Measurements from ENCODE around the gene TGM3. TPM values are rescaled to one million over a fixed set of nuclear protein-coding genes. Genes with fewer than 3 reads are reported as not detected.

The TGM3 gene
- total and polyA plus RNA-seq, 4 experiments from 2014 or later = not detected

GRCh38 chr20:2331106-2331505, 35.3 kb downstream of the TGM3 start:
- H3K27ac Mint-ChIP-seq = no peak overlapping the region
- H3K36me3 Mint-ChIP-seq = no peaks in the 10 kb centered on the region
- Histone ChIP-seq H3K27me3 (ENCODE audit: insufficient read depth, low read length) (no peaks in the 10 kb centered on the region), H3K36me3 (ENCODE audit: insufficient read depth, low read length) (no peaks in the 10 kb centered on the region), H3K9me3 (ENCODE audit: control insufficient read depth in 1 of 2, low read length in 2 of 2) (no peaks in the 10 kb centered on the region), H3K27ac (ENCODE audit: low read depth, low read length) (no peak overlapping the region), H3K4me3 (ENCODE audit: low read length in 2 of 2) (no peak overlapping the region), H3K4me1 (ENCODE audit: insufficient read depth, low read length) (no peaks in the 10 kb centered on the region)
- H3K27me3 Mint-ChIP-seq = peaks cover 10 to 11% of the 10 kb centered on the region in 2 donors
- POLR2A ChIA-PET (ENCODE audit: partially characterized antibody) = interaction anchor here (0.6 kb wide), 1 partner anchor 1210 kb away, joined by 3 read pairs; no protein-coding TSS in a partner anchor
- CTCF ChIA-PET (ENCODE audit: partially characterized antibody) = no interaction called here
- intact Hi-C loops (cut with micrococcal nuclease) = no loop called here
- no peak overlapping the region for H3K4me3 Mint-ChIP-seq
- H3K9me3 Mint-ChIP-seq = no peaks in the 10 kb centered on the region
- H3K4me1 Mint-ChIP-seq = no peaks in the 10 kb centered on the region
- DNase-seq = no peak

- H3K27ac Mint-ChIP-seq = no peak overlapping the region
- Histone ChIP-seq H3K27ac (ENCODE audit: low read depth, low read length) (no peak overlapping the region), H3K36me3 (ENCODE audit: insufficient read depth, low read length) (no peaks in the 10 kb centered on the region), H3K9me3 (ENCODE audit: control insufficient read depth in 1 of 2, low read length in 2 of 2) (no peaks in the 10 kb centered on the region), H3K4me3 (ENCODE audit: low read length in 2 of 2) (no peak overlapping the region), H3K27me3 (ENCODE audit: insufficient read depth, low read length) (no peaks in the 10 kb centered on the region), H3K4me1 (ENCODE audit: insufficient read depth, low read length) (no peaks in the 10 kb centered on the region)
- H3K4me3 Mint-ChIP-seq = no peak overlapping the region
- no peaks in the 10 kb centered on the region for H3K36me3 Mint-ChIP-seq
- POLR2A ChIA-PET (ENCODE audit: partially characterized antibody) = no interaction called here
- H3K4me1 Mint-ChIP-seq = no peaks in the 10 kb centered on the region
- CTCF ChIA-PET (ENCODE audit: partially characterized antibody) = no interaction called here
- H3K9me3 Mint-ChIP-seq = no peaks in the 10 kb centered on the region
- intact Hi-C loops (cut with micrococcal nuclease) = no loop called here
- H3K27me3 Mint-ChIP-seq = peaks cover 6 to 7% of the 10 kb centered on the region in 2 donors
- no peak for DNase-seq
These were observed 36.2 kb downstream of the TGM3 start for GRCh38 chr20:2331901-2332565.

DNA sequence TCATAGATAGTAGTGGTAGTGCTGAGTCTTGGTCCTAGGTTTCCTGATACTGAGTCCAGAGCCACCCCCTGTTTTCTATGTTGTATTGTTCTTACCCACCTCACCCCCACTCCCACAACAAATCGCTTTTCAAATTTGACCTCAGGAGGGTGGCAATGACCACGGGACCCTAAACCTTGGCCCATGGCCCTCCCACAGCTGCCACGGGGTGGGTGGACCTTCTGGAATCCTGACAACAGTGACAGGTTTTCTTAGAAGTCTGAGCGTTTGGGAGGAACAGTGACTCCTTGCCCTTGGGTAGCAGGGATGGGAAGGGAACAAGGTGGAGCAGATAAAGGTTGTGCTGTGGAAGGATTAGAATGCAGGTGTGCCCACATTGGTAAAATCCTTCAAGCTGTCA, 36.9 kb downstream of the TGM3 start:
- no peaks in the 10 kb centered on the region for H3K36me3 ChIP-seq (ENCODE audit: insufficient read depth, low read length)
- no peaks in the 10 kb centered on the region for H3K27me3 ChIP-seq (ENCODE audit: insufficient read depth, low read length)
- ChIA-PET CTCF (ENCODE audit: partially characterized antibody) (no interaction called here), POLR2A (ENCODE audit: partially characterized antibody) (no interaction called here)
- intact Hi-C loops (cut with micrococcal nuclease) = no loop called here
- Mint-ChIP-seq H3K4me3 (no peak overlapping the region), H3K4me1 (no peaks in the 10 kb centered on the region), H3K27me3 (peaks cover 7% of the 10 kb centered on the region in 2 donors), H3K36me3 (no peaks in the 10 kb centered on the region), H3K27ac (no peak overlapping the region), H3K9me3 (no peaks in the 10 kb centered on the region)
- no peak overlapping the region for H3K4me3 ChIP-seq (ENCODE audit: low read length in 2 of 2)
- H3K9me3 ChIP-seq (ENCODE audit: control insufficient read depth in 1 of 2, low read length in 2 of 2) = no peaks in the 10 kb centered on the region
- no peaks in the 10 kb centered on the region for H3K4me1 ChIP-seq (ENCODE audit: insufficient read depth, low read length)
- no peak overlapping the region for H3K27ac ChIP-seq (ENCODE audit: low read depth, low read length)
- DNase-seq = no peak

DNA sequence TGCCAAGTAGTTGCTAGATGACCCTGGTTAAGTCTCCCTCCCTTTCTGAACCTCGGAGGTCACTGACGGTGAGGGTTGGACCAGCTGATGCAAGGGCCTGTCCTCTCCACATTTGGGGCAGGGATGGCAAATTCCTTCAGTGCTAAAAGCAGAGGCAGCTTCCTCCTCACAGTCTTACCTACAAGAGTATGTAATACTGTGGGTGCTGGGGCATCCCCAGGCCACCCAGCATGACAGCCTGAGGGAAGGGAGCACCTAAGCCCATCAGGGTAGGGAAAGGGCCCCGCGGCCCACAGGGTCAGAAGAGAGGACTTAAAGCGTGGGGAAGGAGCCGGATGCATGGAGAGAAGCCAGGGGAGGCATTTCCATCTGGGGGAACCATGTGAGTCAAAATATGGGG, 38.0 kb downstream of the TGM3 start:
- no peaks in the 10 kb centered on the region for H3K4me1 ChIP-seq (ENCODE audit: insufficient read depth, low read length)
- ChIA-PET CTCF (ENCODE audit: partially characterized antibody) (no interaction called here), POLR2A (ENCODE audit: partially characterized antibody) (no interaction called here)
- no peak overlapping the region for H3K27ac ChIP-seq (ENCODE audit: low read depth, low read length)
- no peaks in the 10 kb centered on the region for H3K9me3 Mint-ChIP-seq
- no peaks in the 10 kb centered on the region for H3K27me3 ChIP-seq (ENCODE audit: insufficient read depth, low read length)
- H3K4me3 Mint-ChIP-seq = no peak overlapping the region
- H3K4me3 ChIP-seq (ENCODE audit: low read length in 2 of 2) = no peak overlapping the region
- H3K4me1 Mint-ChIP-seq = no peaks in the 10 kb centered on the region
- H3K27me3 Mint-ChIP-seq = peaks cover 7% of the 10 kb centered on the region in 2 donors
- no peaks in the 10 kb centered on the region for H3K36me3 Mint-ChIP-seq
- no peak overlapping the region for H3K27ac Mint-ChIP-seq
- DNase-seq = no peak
- H3K36me3 ChIP-seq (ENCODE audit: insufficient read depth, low read length) = no peaks in the 10 kb centered on the region
- no peaks in the 10 kb centered on the region for H3K9me3 ChIP-seq (ENCODE audit: control insufficient read depth in 1 of 2, low read length in 2 of 2)
- intact Hi-C loops (cut with micrococcal nuclease) = no loop called here

DNA sequence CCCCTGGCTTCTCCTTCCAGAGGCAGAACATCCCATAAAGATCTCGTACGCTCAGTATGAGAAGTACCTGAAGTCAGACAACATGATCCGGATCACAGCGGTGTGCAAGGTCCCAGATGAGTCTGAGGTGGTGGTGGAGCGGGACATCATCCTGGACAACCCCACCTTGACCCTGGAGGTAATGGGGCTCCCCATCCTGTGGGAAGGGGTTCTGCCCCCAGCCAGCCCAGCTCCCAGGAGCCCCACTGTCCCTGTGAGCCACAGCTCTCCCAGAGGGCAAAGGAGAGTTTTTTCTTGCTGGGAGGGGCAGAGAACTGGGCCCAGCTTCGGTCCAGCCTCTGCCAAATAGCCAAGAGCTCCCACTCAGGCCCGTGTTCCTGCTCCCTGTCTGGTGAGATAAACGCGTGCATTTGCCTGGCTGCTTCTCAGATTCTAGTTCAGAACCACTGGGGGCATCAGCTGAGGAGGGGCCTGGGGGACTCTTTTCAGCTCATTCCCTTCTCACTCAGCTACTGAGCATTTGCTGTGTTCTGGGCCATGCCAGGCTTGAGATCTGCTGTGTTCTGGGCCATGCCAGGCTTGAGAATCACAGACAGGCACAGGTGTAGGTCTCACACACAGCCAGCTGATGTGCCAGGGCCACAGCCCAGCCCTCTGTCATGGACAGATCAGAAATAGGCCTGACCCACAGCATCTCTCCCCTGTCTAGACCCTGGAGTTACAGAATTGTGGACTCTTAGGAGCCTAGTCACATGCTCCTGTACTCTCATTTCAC, 39.5 kb downstream of the TGM3 start:
- intact Hi-C loops (cut with micrococcal nuclease) = no loop called here
- Mint-ChIP-seq H3K36me3 (no peaks in the 10 kb centered on the region), H3K9me3 (no peaks in the 10 kb centered on the region), H3K4me1 (no peaks in the 10 kb centered on the region), H3K27ac (no peak overlapping the region), H3K4me3 (no peak overlapping the region), H3K27me3 (peaks cover 6 to 7% of the 10 kb centered on the region in 2 donors)
- Histone ChIP-seq H3K9me3 (ENCODE audit: control insufficient read depth in 1 of 2, low read length in 2 of 2) (no peaks in the 10 kb centered on the region), H3K27ac (ENCODE audit: low read depth, low read length) (no peak overlapping the region), H3K27me3 (ENCODE audit: insufficient read depth, low read length) (no peaks in the 10 kb centered on the region), H3K4me3 (ENCODE audit: low read length in 2 of 2) (no peak overlapping the region), H3K36me3 (ENCODE audit: insufficient read depth, low read length) (no peaks in the 10 kb centered on the region), H3K4me1 (ENCODE audit: insufficient read depth, low read length) (no peaks in the 10 kb centered on the region)
- ChIA-PET POLR2A (ENCODE audit: partially characterized antibody) (no interaction called here), CTCF (ENCODE audit: partially characterized antibody) (no interaction called here)
- no peak for DNase-seq

DNA sequence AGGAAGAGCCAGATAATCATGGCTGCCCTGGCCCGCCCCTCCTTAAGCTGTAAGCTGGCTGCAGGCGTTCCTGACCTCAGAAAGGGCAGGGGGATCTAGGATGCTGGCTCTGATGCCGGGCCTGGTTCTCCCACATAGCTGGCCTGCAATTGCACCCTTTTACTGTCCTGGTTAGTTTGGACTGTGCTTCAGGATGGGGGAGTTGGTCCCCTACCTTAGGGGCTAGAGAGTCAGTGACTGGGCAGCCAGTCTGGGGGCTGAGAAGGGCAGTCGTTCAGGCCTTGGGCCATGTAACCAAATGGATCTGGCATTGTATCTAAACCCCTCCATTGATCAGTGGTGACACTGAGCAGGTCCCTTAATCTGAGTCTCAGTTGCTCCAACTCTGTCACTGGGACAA, 40.7 kb downstream of the TGM3 start:
- no peaks in the 10 kb centered on the region for H3K36me3 Mint-ChIP-seq
- Histone ChIP-seq H3K4me1 (ENCODE audit: insufficient read depth, low read length) (no peaks in the 10 kb centered on the region), H3K9me3 (ENCODE audit: control insufficient read depth in 1 of 2, low read length in 2 of 2) (no peaks in the 10 kb centered on the region), H3K4me3 (ENCODE audit: low read length in 2 of 2) (no peak overlapping the region), H3K27me3 (ENCODE audit: insufficient read depth, low read length) (no peaks in the 10 kb centered on the region), H3K27ac (ENCODE audit: low read depth, low read length) (no peak overlapping the region), H3K36me3 (ENCODE audit: insufficient read depth, low read length) (no peaks in the 10 kb centered on the region)
- CTCF ChIA-PET (ENCODE audit: partially characterized antibody) = no interaction called here
- intact Hi-C loops (cut with micrococcal nuclease) = no loop called here
- H3K4me3 Mint-ChIP-seq = no peak overlapping the region
- H3K27me3 Mint-ChIP-seq = peaks cover 6 to 13% of the 10 kb centered on the region in 2 donors
- no peaks in the 10 kb centered on the region for H3K4me1 Mint-ChIP-seq
- no peak overlapping the region for H3K27ac Mint-ChIP-seq
- DNase-seq = no peak
- no peaks in the 10 kb centered on the region for H3K9me3 Mint-ChIP-seq
- POLR2A ChIA-PET (ENCODE audit: partially characterized antibody) = no interaction called here

- Histone ChIP-seq H3K36me3 (ENCODE audit: insufficient read depth, low read length) (no peaks in the 10 kb centered on the region), H3K27me3 (ENCODE audit: insufficient read depth, low read length) (no peaks in the 10 kb centered on the region), H3K4me3 (ENCODE audit: low read length in 2 of 2) (no peak overlapping the region), H3K27ac (ENCODE audit: low read depth, low read length) (no peak overlapping the region), H3K4me1 (ENCODE audit: insufficient read depth, low read length) (no peaks in the 10 kb centered on the region), H3K9me3 (ENCODE audit: control insufficient read depth in 1 of 2, low read length in 2 of 2) (no peaks in the 10 kb centered on the region)
- Mint-ChIP-seq H3K27me3 (peaks cover 6 to 14% of the 10 kb centered on the region in 2 donors), H3K27ac (no peak overlapping the region), H3K4me3 (no peak overlapping the region), H3K36me3 (no peaks in the 10 kb centered on the region), H3K4me1 (no peaks in the 10 kb centered on the region), H3K9me3 (no peaks in the 10 kb centered on the region)
- CTCF ChIA-PET (ENCODE audit: partially characterized antibody) = no interaction called here
- POLR2A ChIA-PET (ENCODE audit: partially characterized antibody) = no interaction called here
- intact Hi-C loops (cut with micrococcal nuclease) = no loop called here
- no peak for DNase-seq
These were observed 41.3 kb downstream of the TGM3 start for GRCh38 chr20:2337142-2337541.
